ENCODE results near the gene MCC.
A peak's percentile ranks its signal among the peaks of the same experiment; 100 is the strongest.
"Not testable (repeated sequence)": the region's sequence is repeated elsewhere in the genome, so short reads cannot be mapped to it uniquely, and the experiment has no call there.

The MCC gene

DNA sequence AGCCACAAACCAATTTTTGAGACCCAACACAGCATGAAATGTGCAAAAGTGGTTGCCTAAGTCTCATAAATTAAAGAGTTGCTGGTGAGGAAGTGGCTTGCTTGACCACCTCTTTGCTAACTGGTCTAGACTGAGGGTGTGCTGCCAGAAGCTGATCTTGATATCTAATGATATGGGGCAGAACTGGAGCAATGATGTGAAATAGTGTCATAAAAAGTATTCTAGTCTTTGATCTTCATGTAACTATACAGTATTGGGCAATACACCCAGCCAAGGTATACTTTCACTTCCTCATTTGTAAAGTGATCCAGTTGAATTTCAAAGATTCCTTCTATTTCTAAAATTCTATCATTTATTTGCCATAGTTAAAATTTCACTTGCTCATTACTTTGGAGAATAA lies 19.3 kb upstream of the MCC start:
- Mint-ChIP-seq H3K27me3 (peaks cover 42% of the 10 kb centered on the region), H3K4me1 (no peaks in the 10 kb centered on the region), H3K4me3 (no peak overlapping the region), H3K27ac (no peak overlapping the region), H3K9me3 (no peaks in the 10 kb centered on the region)
- peak in 1 of 2 donors; percentile 20 for DNase-seq
- peak; percentile 86 for ATAC-seq

DNA sequence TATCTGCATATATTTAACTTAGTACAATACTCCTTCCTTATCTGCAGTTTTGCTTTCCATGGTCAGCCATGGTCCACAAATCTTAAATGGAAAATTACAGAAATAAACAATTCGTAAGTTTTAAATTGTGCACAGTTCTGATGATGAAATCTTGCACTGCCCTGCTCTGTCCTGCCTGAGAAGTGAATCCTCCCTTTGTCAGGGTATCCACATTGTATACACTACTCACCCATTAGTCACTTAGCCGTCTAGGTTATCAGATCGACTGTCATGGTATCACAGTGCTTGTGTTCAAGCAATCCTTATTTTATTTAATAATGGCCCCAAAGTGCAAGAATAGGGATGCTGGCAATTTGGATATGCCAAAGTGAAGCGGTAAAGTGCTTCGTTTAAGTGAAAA lies 16.9 kb upstream of the MCC start:
- no peaks in the 10 kb centered on the region for H3K4me1 Mint-ChIP-seq
- peaks cover 62% of the 10 kb centered on the region for H3K27me3 Mint-ChIP-seq
- ATAC-seq (no peak), DNase-seq (no peak)
- H3K4me3 Mint-ChIP-seq: no peak overlapping the region
- peaks cover 0 to 7% of the 10 kb centered on the region in 2 donors for H3K9me3 Mint-ChIP-seq
- H3K27ac Mint-ChIP-seq: no peak overlapping the region

DNA sequence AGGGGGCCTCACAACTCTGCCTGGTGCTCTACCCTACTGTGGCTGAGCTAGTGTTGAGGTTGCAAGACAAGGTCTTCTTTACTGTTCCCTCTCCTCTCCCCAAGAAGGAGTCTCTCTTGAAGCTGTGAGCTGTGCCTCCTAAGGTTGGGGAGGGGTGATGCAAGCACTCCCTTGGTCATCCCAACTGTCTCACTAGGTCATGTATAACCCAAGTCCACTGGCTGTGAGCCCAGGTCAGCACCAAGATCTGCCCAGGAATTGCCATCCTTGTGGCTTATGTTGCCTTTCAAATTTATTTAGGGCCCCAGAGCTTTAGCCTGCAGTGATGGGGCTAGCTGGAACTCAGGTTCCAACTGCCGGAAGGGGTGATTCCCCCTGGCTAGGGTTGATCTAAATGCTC lies 14.9 kb upstream of the MCC start:
- Mint-ChIP-seq H3K4me3 (no peak overlapping the region), H3K27ac (no peak overlapping the region), H3K9me3 (peaks cover 0 to 7% of the 10 kb centered on the region in 2 donors), H3K4me1 (no peaks in the 10 kb centered on the region), H3K27me3 (peaks cover 62% of the 10 kb centered on the region)
- no peak for ATAC-seq
- DNase-seq: no peak

DNA sequence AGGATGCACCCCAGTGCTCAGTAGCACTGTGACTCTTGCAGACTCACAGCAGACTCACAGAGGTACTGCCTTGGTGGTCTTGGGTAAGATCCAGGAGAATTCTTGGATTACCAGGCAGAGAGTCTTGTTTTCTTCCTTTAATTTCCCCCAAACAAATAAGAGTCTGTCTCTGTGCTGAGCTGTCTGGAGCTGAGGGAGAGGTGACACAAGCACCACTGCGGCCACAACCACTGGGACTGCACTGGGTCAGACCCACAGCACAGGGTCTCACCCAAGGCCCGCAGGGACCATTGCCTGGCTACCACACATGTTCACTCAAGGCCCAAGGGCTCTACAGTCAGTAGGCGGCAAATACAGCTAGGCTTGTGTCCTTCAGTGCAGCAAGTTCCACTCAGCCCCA lies 13.8 kb upstream of the MCC start:
- Mint-ChIP-seq H3K4me3 (no peak overlapping the region), H3K4me1 (no peaks in the 10 kb centered on the region), H3K27me3 (peaks cover 68% of the 10 kb centered on the region), H3K27ac (no peak overlapping the region), H3K9me3 (peaks cover 0 to 7% of the 10 kb centered on the region in 2 donors)
- no peak for DNase-seq
- ATAC-seq: no peak

- ATAC-seq: no peak
- Mint-ChIP-seq H3K4me3 (no peak overlapping the region), H3K27ac (no peak overlapping the region), H3K27me3 (peaks cover 82% of the 10 kb centered on the region), H3K4me1 (no peaks in the 10 kb centered on the region), H3K9me3 (peaks cover 9 to 12% of the 10 kb centered on the region in 2 donors)
- no peak for DNase-seq
These were observed 7.2 kb upstream of the MCC start for GRCh38 chr5:113495422-113495841.

DNA sequence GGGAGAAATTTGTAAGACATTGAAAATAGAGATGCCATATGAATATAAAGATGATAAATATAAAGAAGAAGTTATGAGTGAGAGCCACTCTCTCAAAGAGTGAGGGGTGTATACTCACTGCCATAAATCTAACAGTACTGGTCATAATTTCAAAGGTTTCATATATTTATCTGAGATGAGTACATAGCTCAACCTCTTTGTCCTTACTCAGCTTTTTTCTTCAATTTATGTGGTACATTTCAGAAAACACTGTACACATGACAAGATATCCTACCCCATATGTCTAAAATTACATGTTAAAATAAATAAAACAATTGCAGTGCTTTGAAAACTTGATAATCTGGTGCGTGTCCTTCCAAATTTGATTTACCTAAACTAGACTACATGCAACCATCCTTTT lies 5.2 kb upstream of the MCC start:
- no peak for ATAC-seq
- peaks cover 14% of the 10 kb centered on the region for H3K4me1 Mint-ChIP-seq
- no peak overlapping the region for H3K27ac Mint-ChIP-seq
- no peak for DNase-seq
- no peak overlapping the region for H3K4me3 Mint-ChIP-seq
- H3K9me3 Mint-ChIP-seq: peaks cover 20 to 23% of the 10 kb centered on the region in 2 donors
- peaks cover 82% of the 10 kb centered on the region for H3K27me3 Mint-ChIP-seq

DNA sequence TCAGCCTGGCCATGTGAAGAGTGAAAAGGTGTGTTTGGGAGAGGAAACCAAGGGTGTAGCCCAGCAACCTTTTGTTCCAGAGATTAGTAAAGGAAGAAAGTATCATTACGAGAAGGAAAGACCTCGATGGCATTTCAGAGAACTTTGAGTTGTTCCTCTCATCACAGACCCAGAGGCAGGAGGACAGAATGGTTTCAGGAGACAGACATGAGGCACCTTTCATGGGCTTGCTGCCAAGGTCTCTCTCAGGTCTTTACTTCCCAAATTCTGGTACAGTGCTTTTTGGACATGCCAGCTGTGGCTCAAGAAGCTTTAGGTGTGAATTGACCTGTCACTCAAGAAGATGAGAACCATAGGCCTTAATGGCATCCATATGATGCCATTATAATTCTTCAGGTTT lies 2.8 kb upstream of the MCC start:
- H3K4me3 Mint-ChIP-seq: no peak overlapping the region

GRCh38 chr5:113490317-113490716 lies 2.1 kb upstream of the MCC start:
- Mint-ChIP-seq H3K4me1 (peaks cover 25% of the 10 kb centered on the region), H3K27me3 (peaks cover 84% of the 10 kb centered on the region), H3K9me3 (peaks cover 20 to 23% of the 10 kb centered on the region in 2 donors), H3K27ac (no peak overlapping the region), H3K4me3 (no peak overlapping the region)
- ATAC-seq: no peak
- DNase-seq: no peak

More for the DNA sequence above, 2.8 kb upstream of the MCC start:
- Mint-ChIP-seq H3K27ac (no peak overlapping the region), H3K9me3 (peaks cover 20 to 23% of the 10 kb centered on the region in 2 donors), H3K27me3 (peaks cover 84% of the 10 kb centered on the region), H3K4me1 (peaks cover 25% of the 10 kb centered on the region)
- ATAC-seq (no peak), DNase-seq (no peak)

DNA sequence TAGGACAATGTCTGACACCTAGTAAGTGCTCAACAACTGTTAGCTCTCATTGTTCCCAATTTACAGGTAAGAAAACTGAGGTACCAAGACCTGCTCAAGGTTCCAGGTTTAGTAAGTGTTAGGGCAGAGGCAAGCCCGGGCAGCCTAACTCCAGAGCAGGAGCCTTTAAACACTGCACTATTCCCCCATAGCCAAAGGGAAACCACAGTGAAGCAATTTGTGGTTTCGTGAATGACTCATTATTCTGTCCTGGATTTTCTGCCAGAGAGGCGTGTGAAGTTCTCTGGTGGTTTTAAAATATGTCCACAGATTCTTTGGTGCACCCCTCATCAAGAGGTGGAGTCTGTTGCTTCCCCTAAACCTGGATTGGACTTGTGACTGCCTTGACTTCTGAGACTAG lies 1.0 kb upstream of the MCC start:
- Mint-ChIP-seq H3K9me3 (peaks cover 20 to 23% of the 10 kb centered on the region in 2 donors), H3K4me3 (peak overlapping the region in 1 of 2 donors; percentile 84), H3K27ac (no peak overlapping the region), H3K27me3 (peaks cover 83% of the 10 kb centered on the region), H3K4me1 (peaks cover 25% of the 10 kb centered on the region)
- ATAC-seq: peak; percentile 75
- DNase-seq: peak in 1 of 2 donors; percentile 27

DNA sequence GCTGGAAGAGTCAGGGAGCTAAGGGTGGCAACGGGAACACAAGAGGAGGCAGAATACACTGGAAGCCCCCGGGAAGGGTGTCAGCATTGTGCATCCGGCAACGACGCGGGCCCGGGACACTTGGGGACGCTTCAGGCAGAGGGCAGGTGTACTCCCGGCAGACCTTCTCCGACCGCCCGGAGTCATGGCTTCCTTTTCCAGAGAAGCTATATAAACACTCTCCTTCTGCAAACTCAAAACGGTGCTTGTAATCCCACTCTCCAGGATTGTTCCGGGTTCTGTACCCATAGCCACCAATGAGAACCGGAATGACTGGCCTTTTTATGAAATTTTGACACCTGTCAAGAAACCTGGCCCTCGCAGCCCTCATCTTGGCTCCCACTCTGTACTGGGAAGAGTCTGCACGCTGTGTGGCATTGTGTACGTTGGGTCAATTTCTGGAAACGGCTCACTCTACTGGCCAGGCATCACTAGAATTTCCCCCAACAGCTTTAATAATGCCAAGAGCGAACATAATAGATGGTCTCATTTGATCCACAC lies 462 bp upstream of the MCC start:
- peak; percentile 35 for ATAC-seq
- Mint-ChIP-seq H3K27ac (no peak overlapping the region), H3K27me3 (peaks cover 88% of the 10 kb centered on the region), H3K9me3 (peaks cover 20 to 23% of the 10 kb centered on the region in 2 donors), H3K4me1 (peaks cover 25% of the 10 kb centered on the region), H3K4me3 (peak overlapping the region; percentile 84 to 90)
- DNase-seq: no peak

GRCh38 chr5:113487416-113487780 lies 855 bp downstream of the MCC start:
- ATAC-seq: no peak
- peak overlapping the region; percentile 84 to 90 for H3K4me3 Mint-ChIP-seq
- no peak for DNase-seq
- no peak overlapping the region for H3K27ac Mint-ChIP-seq
- H3K9me3 Mint-ChIP-seq: peaks cover 20 to 23% of the 10 kb centered on the region in 2 donors
- H3K27me3 Mint-ChIP-seq: peaks cover 89% of the 10 kb centered on the region
- H3K4me1 Mint-ChIP-seq: peaks cover 25% of the 10 kb centered on the region

GRCh38 chr5:113480243-113480642 lies 8.0 kb downstream of the MCC start:
- Mint-ChIP-seq H3K4me1 (no peaks in the 10 kb centered on the region), H3K27ac (no peak overlapping the region), H3K27me3 (peaks cover 48% of the 10 kb centered on the region), H3K9me3 (no peaks in the 10 kb centered on the region), H3K4me3 (no peak overlapping the region)
- DNase-seq (no peak), ATAC-seq (no peak)

- Mint-ChIP-seq H3K27ac (no peak overlapping the region), H3K4me3 (no peak overlapping the region), H3K27me3 (peaks cover 43% of the 10 kb centered on the region), H3K9me3 (no peaks in the 10 kb centered on the region), H3K4me1 (no peaks in the 10 kb centered on the region)
- ATAC-seq (no peak), DNase-seq (no peak)
These were observed 9.6 kb downstream of the MCC start for GRCh38 chr5:113478691-113479090.

GRCh38 chr5:113474100-113474728 lies 14.0 kb downstream of the MCC start:
- Mint-ChIP-seq H3K4me1 (no peaks in the 10 kb centered on the region), H3K27me3 (peaks cover 42% of the 10 kb centered on the region), H3K27ac (no peak overlapping the region), H3K4me3 (no peak overlapping the region), H3K9me3 (peaks cover 4 to 13% of the 10 kb centered on the region in 2 donors)
- ATAC-seq (no peak), DNase-seq (no peak)

DNA sequence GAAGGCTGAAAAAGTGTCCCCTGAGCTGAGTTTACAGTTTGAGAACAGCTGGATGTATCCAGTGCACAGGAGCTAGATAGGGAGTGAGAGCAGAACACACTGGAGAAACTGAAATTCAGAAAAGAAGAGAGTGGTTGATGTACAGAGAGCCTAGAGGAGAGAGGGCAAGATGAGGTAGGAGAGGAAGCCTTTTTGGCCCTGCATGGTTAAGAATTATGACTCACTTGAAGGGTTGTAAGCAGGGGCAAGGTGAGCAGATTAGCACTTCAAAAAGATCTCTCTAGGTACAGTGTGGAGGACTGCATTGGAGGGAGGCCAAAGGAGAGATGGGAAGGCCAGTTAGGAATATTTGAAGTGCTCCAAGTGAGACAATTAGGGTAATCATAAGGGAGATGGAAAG lies 25.2 kb downstream of the MCC start:
- no peaks in the 10 kb centered on the region for H3K27me3 Mint-ChIP-seq
- no peaks in the 10 kb centered on the region for H3K4me1 Mint-ChIP-seq
- no peak overlapping the region for H3K27ac Mint-ChIP-seq
- H3K4me3 Mint-ChIP-seq: no peak overlapping the region
- ATAC-seq (no peak), DNase-seq (no peak)
- H3K9me3 Mint-ChIP-seq: no peaks in the 10 kb centered on the region

GRCh38 chr5:113457106-113457505 lies 31.1 kb downstream of the MCC start:
- H3K9me3 Mint-ChIP-seq, H3K27ac Mint-ChIP-seq, DNase-seq, H3K27me3 Mint-ChIP-seq, H3K4me3 Mint-ChIP-seq, H3K4me1 Mint-ChIP-seq, ATAC-seq: not testable (repeated sequence)

- Mint-ChIP-seq H3K27me3 (peaks cover 2% of the 10 kb centered on the region), H3K27ac (no peak overlapping the region), H3K4me3 (no peak overlapping the region), H3K4me1 (peaks cover 5% of the 10 kb centered on the region), H3K9me3 (no peaks in the 10 kb centered on the region)
- DNase-seq (no peak), ATAC-seq (no peak)
These were observed 35.3 kb downstream of the MCC start for GRCh38 chr5:113452941-113453340.
